ENCODE measurements around the gene GAA. TPM values are rescaled to one million over a fixed set of nuclear protein-coding genes. Genes with fewer than 3 reads are reported as not detected.

GAA gene
- total and polyA plus RNA-seq, 5 donors = 36.3 to 51.3 (median 44.8) TPM

- Histone ChIP-seq H3K4me1 (ENCODE audit: control insufficient read depth, insufficient read depth, low read length) (no peaks in the 10 kb centered on the region), H3K27me3 (ENCODE audit: control insufficient read depth, insufficient read depth) (no peaks in the 10 kb centered on the region), H3K4me3 (ENCODE audit: low read length) (no peak overlapping the region), H3K27ac (ENCODE audit: low read length) (no peak overlapping the region), H3K9me3 (ENCODE audit: control insufficient read depth, low read length) (no peaks in the 10 kb centered on the region)
- 56% methylated on average over 26 of the region's 26 CpGs for WGBS
- ATAC-seq = peak in 1 of 2 donors; percentile 4
- peak in 1 of 3 donors; percentile 55 for DNase-seq
- intact Hi-C loops (cut with DNase I) = no loop called here
These were observed 3.1 kb downstream of the GAA start for GRCh38 chr17:80104321-80104955.

GRCh38 chr17:80104956-80105375, 3.6 kb downstream of the GAA start:
- intact Hi-C loops (cut with DNase I) = no loop called here
- ATAC-seq = no peak
- no peak for DNase-seq
- Histone ChIP-seq H3K9me3 (ENCODE audit: control insufficient read depth, low read length) (no peaks in the 10 kb centered on the region), H3K4me1 (ENCODE audit: control insufficient read depth, insufficient read depth, low read length) (no peaks in the 10 kb centered on the region), H3K4me3 (ENCODE audit: low read length) (no peak overlapping the region), H3K27ac (ENCODE audit: low read length) (no peak overlapping the region), H3K27me3 (ENCODE audit: control insufficient read depth, insufficient read depth) (no peaks in the 10 kb centered on the region)
- 79% methylated on average over 18 of the region's 18 CpGs for WGBS

GRCh38 chr17:80105762-80106161, 4.4 kb downstream of the GAA start:
- DNase-seq (no peak), ATAC-seq (no peak)
- WGBS = 49% methylated on average over 29 of the region's 29 CpGs

GRCh38 chr17:80106176-80106575, 4.8 kb downstream of the GAA start:
- no peaks in the 10 kb centered on the region for H3K9me3 ChIP-seq (ENCODE audit: control insufficient read depth, low read length)
- WGBS = 75% methylated on average over 10 of the region's 10 CpGs
- no peak overlapping the region for H3K4me3 ChIP-seq (ENCODE audit: low read length)
- H3K27ac ChIP-seq (ENCODE audit: low read length) = no peak overlapping the region
- DNase-seq (no peak), ATAC-seq (no peak)
- H3K4me1 ChIP-seq (ENCODE audit: control insufficient read depth, insufficient read depth, low read length) = no peaks in the 10 kb centered on the region
- intact Hi-C loops (cut with DNase I) = no loop called here
- no peaks in the 10 kb centered on the region for H3K27me3 ChIP-seq (ENCODE audit: control insufficient read depth, insufficient read depth)

More at GRCh38 chr17:80105762-80106161, 4.4 kb downstream of the GAA start:
- intact Hi-C loops (cut with DNase I) = no loop called here
- no peaks in the 10 kb centered on the region for H3K9me3 ChIP-seq (ENCODE audit: control insufficient read depth, low read length)
- no peaks in the 10 kb centered on the region for H3K4me1 ChIP-seq (ENCODE audit: control insufficient read depth, insufficient read depth, low read length)
- H3K27me3 ChIP-seq (ENCODE audit: control insufficient read depth, insufficient read depth) = no peaks in the 10 kb centered on the region
- H3K27ac ChIP-seq (ENCODE audit: low read length) = no peak overlapping the region
- H3K4me3 ChIP-seq (ENCODE audit: low read length) = no peak overlapping the region

GRCh38 chr17:80106751-80107150, 5.4 kb downstream of the GAA start:
- intact Hi-C loops (cut with DNase I) = no loop called here
- H3K9me3 ChIP-seq (ENCODE audit: control insufficient read depth, low read length) = no peaks in the 10 kb centered on the region
- H3K4me3 ChIP-seq (ENCODE audit: low read length) = no peak overlapping the region
- no peak overlapping the region for H3K27ac ChIP-seq (ENCODE audit: low read length)
- 89% methylated on average over 12 of the region's 12 CpGs for WGBS
- no peaks in the 10 kb centered on the region for H3K4me1 ChIP-seq (ENCODE audit: control insufficient read depth, insufficient read depth, low read length)
- ATAC-seq (no peak), DNase-seq (no peak)
- no peaks in the 10 kb centered on the region for H3K27me3 ChIP-seq (ENCODE audit: control insufficient read depth, insufficient read depth)

GRCh38 chr17:80107231-80108021, 6.0 kb downstream of the GAA start:
- no peak for DNase-seq
- Histone ChIP-seq H3K27ac (ENCODE audit: low read length) (no peak overlapping the region), H3K27me3 (ENCODE audit: control insufficient read depth, insufficient read depth) (no peaks in the 10 kb centered on the region), H3K4me3 (ENCODE audit: low read length) (no peak overlapping the region), H3K9me3 (ENCODE audit: control insufficient read depth, low read length) (no peaks in the 10 kb centered on the region), H3K4me1 (ENCODE audit: control insufficient read depth, insufficient read depth, low read length) (no peaks in the 10 kb centered on the region)
- 94% methylated on average over 46 of the region's 46 CpGs for WGBS
- ATAC-seq = peak in 1 of 2 donors; percentile 2
- intact Hi-C loops (cut with DNase I) = no loop called here

- DNase-seq = no peak
- ATAC-seq = no peak
- Histone ChIP-seq H3K4me1 (ENCODE audit: control insufficient read depth, insufficient read depth, low read length) (no peaks in the 10 kb centered on the region), H3K27me3 (ENCODE audit: control insufficient read depth, insufficient read depth) (no peaks in the 10 kb centered on the region), H3K27ac (ENCODE audit: low read length) (no peak overlapping the region), H3K4me3 (ENCODE audit: low read length) (no peak overlapping the region), H3K9me3 (ENCODE audit: control insufficient read depth, low read length) (no peaks in the 10 kb centered on the region)
- 93% methylated on average over 40 of the region's 40 CpGs for WGBS
- intact Hi-C loops (cut with DNase I) = no loop called here
These were observed 6.9 kb downstream of the GAA start for GRCh38 chr17:80108036-80108971.

- Histone ChIP-seq H3K4me3 (ENCODE audit: low read length) (no peak overlapping the region), H3K9me3 (ENCODE audit: control insufficient read depth, low read length) (no peaks in the 10 kb centered on the region), H3K4me1 (ENCODE audit: control insufficient read depth, insufficient read depth, low read length) (no peaks in the 10 kb centered on the region), H3K27me3 (ENCODE audit: control insufficient read depth, insufficient read depth) (no peaks in the 10 kb centered on the region), H3K27ac (ENCODE audit: low read length) (no peak overlapping the region)
- DNase-seq (no peak), ATAC-seq (no peak)
- intact Hi-C loops (cut with DNase I) = no loop called here
- 86% methylated on average over 13 of the region's 13 CpGs for WGBS
These were observed 7.8 kb downstream of the GAA start for GRCh38 chr17:80109066-80109660.

GRCh38 chr17:80109713-80110446, 8.5 kb downstream of the GAA start:
- Histone ChIP-seq H3K4me3 (ENCODE audit: low read length) (no peak overlapping the region), H3K27ac (ENCODE audit: low read length) (no peak overlapping the region), H3K4me1 (ENCODE audit: control insufficient read depth, insufficient read depth, low read length) (no peaks in the 10 kb centered on the region), H3K9me3 (ENCODE audit: control insufficient read depth, low read length) (no peaks in the 10 kb centered on the region), H3K27me3 (ENCODE audit: control insufficient read depth, insufficient read depth) (no peaks in the 10 kb centered on the region)
- DNase-seq = no peak
- WGBS = 90% methylated on average over 30 of the region's 30 CpGs
- no peak for ATAC-seq
- intact Hi-C loops (cut with DNase I) = no loop called here

- H3K4me3 ChIP-seq (ENCODE audit: low read length) = no peak overlapping the region
These were observed 9.0 kb downstream of the GAA start for GRCh38 chr17:80110447-80110812.

More at GRCh38 chr17:80110447-80110812, 9.0 kb downstream of the GAA start:
- H3K27ac ChIP-seq (ENCODE audit: low read length) = no peak overlapping the region
- ATAC-seq (no peak), DNase-seq (no peak)
- WGBS = 84% methylated on average over 9 of the region's 9 CpGs
- H3K27me3 ChIP-seq (ENCODE audit: control insufficient read depth, insufficient read depth) = no peaks in the 10 kb centered on the region
- H3K9me3 ChIP-seq (ENCODE audit: control insufficient read depth, low read length) = no peaks in the 10 kb centered on the region
- no peaks in the 10 kb centered on the region for H3K4me1 ChIP-seq (ENCODE audit: control insufficient read depth, insufficient read depth, low read length)
- intact Hi-C loops (cut with DNase I) = no loop called here

Data from right cardiac atrium (tissue), 5 donors.